ENCODE results near the gene XPC.

XPC gene

DNA sequence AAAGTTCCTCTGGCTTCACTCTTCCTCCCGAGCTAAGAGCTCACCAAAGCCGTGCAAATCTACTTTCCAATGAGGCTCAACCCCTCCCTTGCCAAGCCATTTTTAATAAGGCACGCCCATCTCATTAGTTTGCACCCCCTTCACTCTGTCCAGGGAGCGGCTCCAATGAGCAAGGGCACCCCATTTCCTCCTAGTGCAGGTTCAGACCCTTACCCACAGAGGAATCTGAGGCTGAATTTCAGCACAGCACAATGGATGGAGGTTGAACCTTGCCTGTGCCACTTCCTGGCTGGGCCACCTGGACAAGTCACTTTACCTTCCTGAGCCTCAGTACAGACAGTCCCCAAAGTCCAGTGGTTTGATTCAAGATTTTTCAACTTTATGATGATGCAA, 25.4 kb downstream of the XPC start:
- no peaks in the 10 kb centered on the region for H3K27me3 ChIP-seq
- H3K27ac ChIP-seq = no peak overlapping the region
- no peaks in the 10 kb centered on the region for H3K9me3 ChIP-seq
- TF ChIP-seq, protein P1, sequence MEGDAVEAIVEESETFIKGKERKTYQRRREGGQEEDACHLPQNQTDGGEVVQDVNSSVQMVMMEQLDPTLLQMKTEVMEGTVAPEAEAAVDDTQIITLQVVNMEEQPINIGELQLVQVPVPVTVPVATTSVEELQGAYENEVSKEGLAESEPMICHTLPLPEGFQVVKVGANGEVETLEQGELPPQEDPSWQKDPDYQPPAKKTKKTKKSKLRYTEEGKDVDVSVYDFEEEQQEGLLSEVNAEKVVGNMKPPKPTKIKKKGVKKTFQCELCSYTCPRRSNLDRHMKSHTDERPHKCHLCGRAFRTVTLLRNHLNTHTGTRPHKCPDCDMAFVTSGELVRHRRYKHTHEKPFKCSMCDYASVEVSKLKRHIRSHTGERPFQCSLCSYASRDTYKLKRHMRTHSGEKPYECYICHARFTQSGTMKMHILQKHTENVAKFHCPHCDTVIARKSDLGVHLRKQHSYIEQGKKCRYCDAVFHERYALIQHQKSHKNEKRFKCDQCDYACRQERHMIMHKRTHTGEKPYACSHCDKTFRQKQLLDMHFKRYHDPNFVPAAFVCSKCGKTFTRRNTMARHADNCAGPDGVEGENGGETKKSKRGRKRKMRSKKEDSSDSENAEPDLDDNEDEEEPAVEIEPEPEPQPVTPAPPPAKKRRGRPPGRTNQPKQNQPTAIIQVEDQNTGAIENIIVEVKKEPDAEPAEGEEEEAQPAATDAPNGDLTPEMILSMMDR (IDR thresholded peaks at IDR 0.05) = no peak
- intact Hi-C loops (cut with DNase I; ENCODE audit: low total_unique reads) = no loop called here
- H3K4me1 ChIP-seq = peaks cover 0 to 9% (median 2%) of the 10 kb centered on the region in 4 donors
- H3K4me3 ChIP-seq = no peak overlapping the region
- peaks cover 51 to 89% (median 68%) of the 10 kb centered on the region in 3 donors for H3K36me3 ChIP-seq
- no peak for DNase-seq

DNA sequence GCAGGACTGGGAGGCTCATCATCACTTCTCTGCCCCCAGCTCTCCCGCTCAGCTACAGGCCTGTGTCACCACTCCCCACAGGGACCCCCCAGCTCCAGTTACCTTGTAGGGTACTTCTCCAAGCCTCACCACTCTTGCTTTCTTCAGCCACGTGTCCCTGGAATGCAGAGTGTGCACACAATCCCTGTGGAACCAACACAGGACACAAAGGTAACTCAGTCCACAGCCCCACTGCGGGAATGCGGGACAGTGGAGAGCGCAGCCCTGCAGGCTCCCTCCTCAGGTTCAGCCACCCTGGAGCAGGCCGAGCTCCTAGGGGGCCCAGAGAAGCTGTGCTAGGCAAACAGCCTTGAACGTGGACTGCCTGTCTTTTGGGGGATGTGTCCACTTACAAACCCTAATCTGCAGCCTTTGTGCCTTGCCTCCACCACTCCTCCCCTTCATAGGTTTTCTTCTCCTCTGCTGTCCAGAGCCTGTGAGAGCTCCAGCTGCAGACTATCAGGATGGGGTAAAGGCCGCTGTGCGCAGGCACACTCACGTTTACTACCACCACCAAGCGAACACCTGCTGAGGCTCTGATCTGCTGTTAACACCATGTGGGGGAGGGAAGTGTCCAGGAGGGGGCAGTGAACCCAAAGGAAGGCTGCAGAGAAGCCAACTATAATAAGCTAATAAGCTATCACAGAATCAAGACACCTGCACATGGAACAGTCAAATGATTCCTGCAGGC, 26.0 kb downstream of the XPC start:
- Histone ChIP-seq H3K9me3 (no peaks in the 10 kb centered on the region), H3K4me3 (no peak overlapping the region), H3K4me1 (peaks cover 0 to 14% (median 6%) of the 10 kb centered on the region in 4 donors), H3K36me3 (peaks cover 47 to 89% (median 68%) of the 10 kb centered on the region in 3 donors), H3K27ac (no peak overlapping the region), H3K27me3 (no peaks in the 10 kb centered on the region)
- TF ChIP-seq, protein P1 (IDR thresholded peaks at IDR 0.05) = no peak
- no peak for DNase-seq
- intact Hi-C loops (cut with DNase I; ENCODE audit: low total_unique reads) = no loop called here

DNA sequence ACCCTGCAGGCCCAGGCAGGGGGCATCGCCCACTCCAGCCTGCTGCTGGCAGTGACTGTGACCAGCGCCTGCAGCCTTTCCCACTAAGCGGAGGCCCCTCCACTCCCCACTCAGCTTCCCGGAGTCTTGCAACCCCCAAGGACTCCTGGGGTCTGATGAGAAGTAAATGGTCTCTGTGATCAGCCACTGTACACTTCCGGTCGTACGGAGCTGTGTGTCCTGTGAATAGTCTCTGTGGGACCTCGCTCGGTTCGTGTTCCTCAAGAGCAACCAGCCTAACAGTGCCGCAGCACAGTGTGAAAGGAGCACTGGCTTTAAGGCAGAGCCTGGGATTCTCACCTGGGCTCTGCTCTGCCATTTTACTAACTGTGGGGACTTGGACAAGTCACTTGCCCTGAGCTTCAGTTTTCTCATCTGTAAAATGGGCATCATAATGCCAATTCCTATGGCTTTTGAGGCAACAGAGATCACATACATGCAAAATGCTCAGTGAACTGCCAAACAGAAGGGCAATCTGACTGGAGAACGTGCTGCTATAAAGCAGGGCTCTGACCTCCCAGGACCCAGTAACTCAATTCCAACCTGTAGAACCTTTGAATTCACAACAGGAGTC, 26.8 kb downstream of the XPC start:
- DNase-seq = no peak
- H3K27ac ChIP-seq = no peak overlapping the region
- peaks cover 46 to 89% (median 67%) of the 10 kb centered on the region in 3 donors for H3K36me3 ChIP-seq
- no peak overlapping the region for H3K4me3 ChIP-seq
- TF ChIP-seq, protein P1 (IDR thresholded peaks at IDR 0.05) = no peak
- intact Hi-C loops (cut with DNase I; ENCODE audit: low total_unique reads) = no loop called here
- peaks cover 0 to 22% (median 13%) of the 10 kb centered on the region in 4 donors for H3K4me1 ChIP-seq
- no peaks in the 10 kb centered on the region for H3K27me3 ChIP-seq
- H3K9me3 ChIP-seq = no peaks in the 10 kb centered on the region

DNA sequence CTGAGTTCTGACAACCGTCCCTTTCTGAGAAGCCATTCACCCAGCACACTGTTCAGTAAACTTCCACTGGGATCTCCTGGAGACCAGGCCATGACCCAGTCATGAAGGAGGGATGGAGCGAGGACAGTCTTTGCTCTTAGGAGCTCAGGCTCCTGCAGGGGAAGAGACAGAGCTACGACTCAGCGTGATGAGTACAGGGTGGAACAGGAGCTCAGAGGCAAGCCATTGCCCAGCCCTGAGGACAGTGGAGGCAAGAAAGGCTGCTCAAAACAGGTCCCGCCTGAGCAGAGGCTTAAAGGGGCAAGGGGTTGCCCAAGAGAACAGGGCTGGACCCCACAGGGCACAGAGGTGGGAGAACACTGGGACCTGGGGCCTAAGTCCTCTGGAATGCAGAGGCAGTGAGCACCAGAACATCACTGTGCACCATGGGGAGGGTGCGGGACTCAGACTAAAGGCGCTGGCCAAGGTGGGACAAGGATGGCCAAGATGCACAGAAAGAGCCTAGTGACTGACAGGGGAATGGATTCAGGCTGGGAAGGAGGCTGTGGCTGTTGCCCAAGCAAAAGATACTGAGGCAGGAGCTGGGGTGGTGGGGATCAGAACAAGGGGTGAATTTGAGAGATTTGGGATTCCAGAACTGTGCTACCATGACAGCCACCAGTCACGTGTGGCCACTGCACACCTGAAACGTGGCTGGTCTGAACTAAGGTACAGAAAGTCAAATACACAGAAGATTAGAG, 27.7 kb downstream of the XPC start:
- TF ChIP-seq, protein P1 (IDR thresholded peaks at IDR 0.05) = no peak
- Histone ChIP-seq H3K4me3 (no peak overlapping the region), H3K36me3 (peaks cover 38 to 89% (median 67%) of the 10 kb centered on the region in 3 donors), H3K9me3 (no peaks in the 10 kb centered on the region), H3K27ac (no peak overlapping the region), H3K27me3 (no peaks in the 10 kb centered on the region), H3K4me1 (peaks cover 0 to 32% (median 21%) of the 10 kb centered on the region in 4 donors)
- DNase-seq = no peak
- intact Hi-C loops (cut with DNase I; ENCODE audit: low total_unique reads) = no loop called here

DNA sequence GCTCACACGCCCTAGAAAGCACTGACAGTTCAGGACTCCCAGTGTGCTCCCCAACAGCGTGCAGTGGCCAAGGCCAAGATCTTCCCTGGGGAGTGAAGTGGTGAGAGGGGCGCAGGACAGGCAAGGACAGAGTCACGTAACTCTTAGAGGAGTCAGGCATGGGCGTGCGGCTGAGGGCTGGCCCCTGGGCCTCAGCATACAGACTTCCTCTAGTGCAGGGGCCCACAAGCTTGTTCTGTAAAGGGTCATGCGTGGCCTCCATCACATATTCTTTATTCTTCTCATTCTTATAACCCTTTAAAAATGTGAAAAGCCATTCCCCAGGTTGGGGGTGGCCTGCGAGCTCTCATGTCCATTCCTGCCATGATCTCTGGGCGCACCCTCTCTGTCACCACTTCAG, 28.3 kb downstream of the XPC start:
- TF ChIP-seq, protein P1 (IDR thresholded peaks at IDR 0.05) = no peak
- intact Hi-C loops (cut with DNase I; ENCODE audit: low total_unique reads) = no loop called here
- H3K36me3 ChIP-seq = peaks cover 34 to 89% (median 66%) of the 10 kb centered on the region in 3 donors
- H3K27me3 ChIP-seq = no peaks in the 10 kb centered on the region
- no peak overlapping the region for H3K4me3 ChIP-seq
- no peak overlapping the region for H3K27ac ChIP-seq
- peaks cover 0 to 37% (median 27%) of the 10 kb centered on the region in 4 donors for H3K4me1 ChIP-seq
- H3K9me3 ChIP-seq = no peaks in the 10 kb centered on the region
- DNase-seq = no peak
